NOMO-1 treated with DMSO at 0.1 percent for 48 hours (cell line): ENCODE measurements around the gene NOP14.
"Not testable (repeated sequence)": the region's sequence is repeated elsewhere in the genome, so short reads cannot be mapped to it uniquely, and the experiment has no call there.

Experiments
- DNase-seq: peaks from one replicate; lab custom pipeline; 2025; ENCODE audit not compliant: unreplicated experiment; lab: John Stamatoyannopoulos, UW

The NOP14 gene

GRCh38 chr4:2932321-2932950, 30.8 kb downstream of the NOP14 start:
- DNase-seq: no peak

DNA sequence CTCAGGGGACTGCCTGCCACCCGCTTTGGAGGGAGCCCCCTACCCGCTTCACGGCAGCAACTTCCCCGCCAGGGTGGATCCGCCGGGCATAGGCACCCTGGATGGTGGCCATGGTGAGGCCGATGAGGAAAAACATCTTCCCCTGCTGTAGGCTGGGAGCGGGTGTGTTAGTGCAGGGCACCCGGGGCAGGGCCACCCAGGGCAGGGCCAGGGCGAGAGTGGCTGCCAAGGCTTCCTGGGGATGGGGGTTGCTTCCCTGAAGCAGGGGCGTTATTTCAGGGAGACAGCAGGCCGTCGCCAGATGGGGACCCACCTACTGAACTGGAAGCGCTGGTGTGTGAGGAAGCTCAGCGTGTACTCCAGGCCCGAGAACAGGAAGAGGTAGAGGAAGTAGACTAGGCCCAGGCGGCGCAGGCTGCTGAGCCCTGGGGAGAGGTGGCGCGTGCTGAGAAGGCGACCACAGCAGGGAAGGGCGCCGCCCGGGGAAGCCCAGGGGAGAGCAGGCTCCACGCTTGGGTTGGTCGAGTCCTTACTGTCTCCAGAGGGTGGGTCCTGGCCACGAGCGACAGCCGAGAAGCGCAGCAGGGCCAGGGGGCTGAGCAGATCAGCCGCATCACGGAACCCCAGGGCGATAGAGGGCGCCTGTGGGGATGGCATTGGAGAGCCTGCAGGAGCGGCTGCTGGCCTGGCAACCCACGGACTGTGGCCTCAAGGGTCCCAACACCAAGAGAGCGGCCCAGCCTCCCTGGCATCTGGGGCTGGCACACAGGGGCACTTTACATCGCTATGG, 31.5 kb downstream of the NOP14 start:
- peak; percentile 87 for DNase-seq

- DNase-seq: no peak
These were observed 32.3 kb downstream of the NOP14 start for GRCh38 chr4:2930758-2931511.

DNA sequence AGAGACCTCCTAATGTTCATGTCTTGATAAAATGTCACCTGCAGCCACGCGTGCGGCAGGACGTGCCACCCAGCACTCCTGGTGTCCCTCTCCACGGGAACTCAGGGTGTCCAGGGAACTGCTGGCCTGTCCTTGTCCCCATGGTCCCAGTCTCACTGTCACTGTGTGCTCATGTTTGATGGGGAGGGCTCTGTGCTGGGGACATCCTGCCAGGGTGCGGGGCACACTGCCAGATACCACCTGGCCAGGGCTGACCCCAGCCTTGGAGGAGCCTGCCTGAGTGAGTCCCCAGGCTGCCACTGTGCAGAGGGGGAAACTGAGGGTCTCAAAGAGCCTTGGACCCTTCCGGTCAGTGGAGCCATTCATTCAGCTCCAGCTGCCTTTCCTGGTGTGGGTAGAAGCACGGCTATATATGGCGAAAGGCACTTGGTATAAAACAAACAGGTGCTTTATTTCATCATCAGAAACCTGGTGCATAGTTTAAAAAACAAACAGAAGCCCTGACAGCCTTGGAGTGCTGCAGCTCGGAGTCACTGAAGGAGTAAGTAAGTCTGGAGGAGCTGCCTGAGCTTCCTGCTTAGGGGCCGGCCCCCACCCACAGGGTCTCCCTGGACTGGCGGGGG, 33.0 kb downstream of the NOP14 start:
- no peak for DNase-seq

- no peak for DNase-seq
These were observed 33.7 kb downstream of the NOP14 start for GRCh38 chr4:2929469-2929868.

GRCh38 chr4:2928242-2929176, 34.7 kb downstream of the NOP14 start:
- DNase-seq: no peak

DNA sequence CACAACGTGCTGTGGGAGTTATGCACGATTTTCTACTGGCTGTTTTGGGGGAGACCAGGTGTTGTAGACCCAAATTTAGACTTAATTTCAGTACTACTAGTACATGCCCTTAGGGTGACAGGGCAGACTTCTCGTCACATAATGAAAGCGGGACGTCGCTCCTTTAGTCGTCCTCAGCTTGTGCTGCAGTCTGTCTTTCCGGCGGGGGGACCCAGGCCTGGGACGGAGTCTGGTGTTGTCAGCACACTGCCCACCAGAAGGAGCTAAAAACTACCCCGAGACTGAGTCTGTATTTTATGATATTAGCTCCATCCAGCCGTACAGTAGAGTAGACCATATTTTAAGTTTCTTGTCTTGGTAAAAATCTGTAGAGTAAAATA, 35.5 kb downstream of the NOP14 start:
- no peak for DNase-seq

DNA sequence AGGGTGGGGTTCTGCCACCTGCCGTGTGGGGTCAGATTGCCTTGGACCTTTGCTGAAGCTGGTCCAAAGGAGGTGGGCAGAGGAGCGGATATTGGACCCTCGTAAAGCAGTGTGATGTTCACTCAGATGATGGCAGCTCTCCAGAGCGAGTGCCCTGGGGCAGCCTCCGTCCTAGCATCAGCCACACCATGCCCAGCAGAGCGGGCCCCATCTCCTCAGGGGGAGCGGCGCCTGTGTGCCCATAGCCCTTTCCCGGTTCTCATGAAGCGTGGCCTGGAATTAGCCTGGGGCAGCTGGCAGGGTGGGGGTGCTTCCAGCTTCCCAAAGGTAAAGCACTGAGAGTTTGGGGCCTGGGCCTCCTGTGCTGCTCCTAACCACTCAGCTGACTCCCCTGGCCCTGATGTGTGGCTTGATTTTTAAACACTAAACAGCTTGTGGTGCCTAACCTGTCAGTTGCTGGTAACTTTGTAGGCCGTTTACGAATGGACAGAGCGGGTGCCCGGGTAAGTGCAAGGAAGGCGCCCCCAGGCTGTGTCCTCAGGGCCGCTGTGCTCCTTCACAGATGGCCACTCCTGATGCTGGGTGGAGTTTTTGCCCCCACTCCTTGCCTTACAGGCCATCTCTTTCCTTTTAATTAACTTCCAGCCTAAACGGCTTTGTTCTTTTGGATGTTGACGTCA, 36.0 kb downstream of the NOP14 start:
- DNase-seq: no peak

GRCh38 chr4:2925931-2926860, 37.0 kb downstream of the NOP14 start:
- DNase-seq: no peak

GRCh38 chr4:2925496-2925895, 37.7 kb downstream of the NOP14 start:
- DNase-seq: no peak

- DNase-seq: no peak
These were observed 38.4 kb downstream of the NOP14 start for GRCh38 chr4:2924765-2925301.

GRCh38 chr4:2924286-2924685, 38.9 kb downstream of the NOP14 start:
- no peak for DNase-seq

- DNase-seq: no peak
These were observed 39.5 kb downstream of the NOP14 start for GRCh38 chr4:2923668-2924173.

- DNase-seq: no peak
These were observed 40.1 kb downstream of the NOP14 start for GRCh38 chr4:2923141-2923551.

GRCh38 chr4:2922453-2923101, 40.6 kb downstream of the NOP14 start:
- not testable (repeated sequence) for DNase-seq

- DNase-seq: not testable (repeated sequence)
These were observed 44.5 kb downstream of the NOP14 start for GRCh38 chr4:2918714-2919113.

DNA sequence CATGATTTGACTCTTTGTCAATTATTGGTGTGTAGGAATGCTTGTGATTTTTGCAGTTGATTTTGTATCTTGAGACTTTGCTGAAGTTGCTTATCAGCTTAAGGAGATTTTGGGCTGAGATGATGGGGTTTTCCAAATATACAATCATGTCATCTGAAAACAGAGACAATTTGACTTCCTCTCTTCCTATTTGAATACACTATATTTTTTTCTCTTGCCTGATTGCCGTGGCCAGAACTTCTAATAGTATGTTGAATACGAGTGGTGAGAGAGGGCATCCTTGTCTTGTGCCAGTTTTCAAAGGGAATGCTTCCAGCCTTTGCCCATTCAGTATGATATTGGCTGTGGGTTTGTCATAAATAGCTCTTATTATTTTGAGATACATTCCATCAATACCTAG, 44.9 kb downstream of the NOP14 start:
- not testable (repeated sequence) for DNase-seq

GRCh38 chr4:2916696-2917095, 46.5 kb downstream of the NOP14 start:
- DNase-seq: not testable (repeated sequence)
